Measurements from ENCODE around the gene GALNTL6. TPM values are rescaled to one million over a fixed set of nuclear protein-coding genes. Genes with fewer than 3 reads are reported as not detected.

GALNTL6 gene
- total and polyA plus RNA-seq, 2 experiments from 2014 or later = 0.38 to 0.40 TPM

DNA sequence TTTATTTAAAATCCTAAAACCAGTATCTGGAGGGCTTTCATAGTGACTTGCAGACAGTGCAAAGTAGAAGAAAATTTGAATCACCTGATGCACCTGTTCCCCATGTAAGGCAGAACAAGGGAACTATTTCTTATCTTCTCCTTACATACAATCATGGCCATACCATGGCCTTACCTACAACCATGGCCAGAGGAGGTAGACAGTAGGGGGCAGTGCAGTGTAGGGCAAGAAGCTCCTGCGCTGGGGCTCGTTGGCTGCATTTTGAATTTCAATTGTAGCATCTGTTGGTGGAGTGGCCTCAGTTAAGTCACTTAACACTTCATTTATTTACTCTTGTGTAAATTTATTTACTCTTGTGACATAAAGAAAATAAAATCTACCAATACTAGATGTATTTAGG is 33.0 kb downstream of the GALNTL6 start:
- peaks cover 15% of the 10 kb centered on the region for H3K4me1 ChIP-seq (ENCODE audit: insufficient read depth)
- H3K27me3 ChIP-seq (ENCODE audit: insufficient read depth) = no peaks in the 10 kb centered on the region
- peaks cover 7% of the 10 kb centered on the region for H3K4me1 Mint-ChIP-seq
- H3K4me3 Mint-ChIP-seq = no peak overlapping the region
- peak; percentile 87 for DNase-seq (ENCODE audit: low spot score)
- H3F3A ChIP-seq (replicated peaks; ENCODE audit: low read depth) = no peaks in the 10 kb centered on the region
- no peak overlapping the region for H2AFZ ChIP-seq
- H3K4me3 ChIP-seq = no peak overlapping the region
- TF ChIP-seq EZH2phosphoT487 (IDR thresholded peaks at IDR 0.05; ENCODE audit: unreplicated experiment) = no peak
- TF ChIP-seq, protein P1, sequence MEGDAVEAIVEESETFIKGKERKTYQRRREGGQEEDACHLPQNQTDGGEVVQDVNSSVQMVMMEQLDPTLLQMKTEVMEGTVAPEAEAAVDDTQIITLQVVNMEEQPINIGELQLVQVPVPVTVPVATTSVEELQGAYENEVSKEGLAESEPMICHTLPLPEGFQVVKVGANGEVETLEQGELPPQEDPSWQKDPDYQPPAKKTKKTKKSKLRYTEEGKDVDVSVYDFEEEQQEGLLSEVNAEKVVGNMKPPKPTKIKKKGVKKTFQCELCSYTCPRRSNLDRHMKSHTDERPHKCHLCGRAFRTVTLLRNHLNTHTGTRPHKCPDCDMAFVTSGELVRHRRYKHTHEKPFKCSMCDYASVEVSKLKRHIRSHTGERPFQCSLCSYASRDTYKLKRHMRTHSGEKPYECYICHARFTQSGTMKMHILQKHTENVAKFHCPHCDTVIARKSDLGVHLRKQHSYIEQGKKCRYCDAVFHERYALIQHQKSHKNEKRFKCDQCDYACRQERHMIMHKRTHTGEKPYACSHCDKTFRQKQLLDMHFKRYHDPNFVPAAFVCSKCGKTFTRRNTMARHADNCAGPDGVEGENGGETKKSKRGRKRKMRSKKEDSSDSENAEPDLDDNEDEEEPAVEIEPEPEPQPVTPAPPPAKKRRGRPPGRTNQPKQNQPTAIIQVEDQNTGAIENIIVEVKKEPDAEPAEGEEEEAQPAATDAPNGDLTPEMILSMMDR (conservative IDR thresholded peaks at IDR 0.05; ENCODE audit: low read depth in 2 of 2) = peak; percentile 95 to 99
- H3K9me3 Mint-ChIP-seq = no peaks in the 10 kb centered on the region
- H3K4me2 ChIP-seq = no peak overlapping the region
- no peaks in the 10 kb centered on the region for H3K36me3 ChIP-seq (ENCODE audit: insufficient read depth)
- peaks cover 4% of the 10 kb centered on the region for H3K27me3 Mint-ChIP-seq (ENCODE audit: insufficient read depth, low read depth, poor library complexity)
- no peaks in the 10 kb centered on the region for H4K20me1 ChIP-seq (replicated peaks; ENCODE audit: insufficient read depth)
- H3K9me2 ChIP-seq (ENCODE audit: insufficient read depth) = 0 out of 2 replicates have a peak, but pooled peaks cover 8% of the 10 kb centered on the region
- no peak overlapping the region for H3K27ac ChIP-seq (ENCODE audit: low read depth)
- no peak overlapping the region for H3K27ac Mint-ChIP-seq
- H3K79me2 ChIP-seq (replicated peaks; ENCODE audit: insufficient read depth) = no peaks in the 10 kb centered on the region
- ATAC-seq = peak; percentile 93
- no peaks in the 10 kb centered on the region for H3K36me3 Mint-ChIP-seq (ENCODE audit: low read depth)

DNA sequence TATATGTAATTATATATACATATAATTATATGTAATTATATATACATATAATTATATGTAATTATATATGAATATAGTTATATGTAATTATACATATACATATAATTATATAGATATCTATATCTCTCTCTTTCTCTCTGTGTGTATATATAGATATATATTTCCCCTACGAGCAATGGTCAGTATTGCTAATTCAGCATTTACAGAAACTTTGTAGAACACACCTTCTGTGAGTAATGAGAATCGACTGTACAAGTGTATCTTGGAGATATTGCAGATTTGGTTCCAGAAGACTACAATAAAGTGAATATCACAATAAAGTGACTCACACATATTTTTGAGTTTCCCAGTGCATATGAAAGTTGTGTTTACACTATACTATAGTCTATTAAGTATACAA is 33.7 kb downstream of the GALNTL6 start:
- no peak for ATAC-seq
- DNase-seq (ENCODE audit: low spot score) = no peak
- H3K27ac ChIP-seq (ENCODE audit: low read depth) = no peak overlapping the region
- no peak for TF ChIP-seq ZNF331 (CRISPR knock-in tag; IDR thresholded peaks at IDR 0.05; ENCODE audit: low read depth)
- TF ChIP-seq, protein P2, sequence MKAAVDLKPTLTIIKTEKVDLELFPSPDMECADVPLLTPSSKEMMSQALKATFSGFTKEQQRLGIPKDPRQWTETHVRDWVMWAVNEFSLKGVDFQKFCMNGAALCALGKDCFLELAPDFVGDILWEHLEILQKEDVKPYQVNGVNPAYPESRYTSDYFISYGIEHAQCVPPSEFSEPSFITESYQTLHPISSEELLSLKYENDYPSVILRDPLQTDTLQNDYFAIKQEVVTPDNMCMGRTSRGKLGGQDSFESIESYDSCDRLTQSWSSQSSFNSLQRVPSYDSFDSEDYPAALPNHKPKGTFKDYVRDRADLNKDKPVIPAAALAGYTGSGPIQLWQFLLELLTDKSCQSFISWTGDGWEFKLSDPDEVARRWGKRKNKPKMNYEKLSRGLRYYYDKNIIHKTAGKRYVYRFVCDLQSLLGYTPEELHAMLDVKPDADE (IDR thresholded peaks at IDR 0.05) = no peak
- TF ChIP-seq, protein P3, sequence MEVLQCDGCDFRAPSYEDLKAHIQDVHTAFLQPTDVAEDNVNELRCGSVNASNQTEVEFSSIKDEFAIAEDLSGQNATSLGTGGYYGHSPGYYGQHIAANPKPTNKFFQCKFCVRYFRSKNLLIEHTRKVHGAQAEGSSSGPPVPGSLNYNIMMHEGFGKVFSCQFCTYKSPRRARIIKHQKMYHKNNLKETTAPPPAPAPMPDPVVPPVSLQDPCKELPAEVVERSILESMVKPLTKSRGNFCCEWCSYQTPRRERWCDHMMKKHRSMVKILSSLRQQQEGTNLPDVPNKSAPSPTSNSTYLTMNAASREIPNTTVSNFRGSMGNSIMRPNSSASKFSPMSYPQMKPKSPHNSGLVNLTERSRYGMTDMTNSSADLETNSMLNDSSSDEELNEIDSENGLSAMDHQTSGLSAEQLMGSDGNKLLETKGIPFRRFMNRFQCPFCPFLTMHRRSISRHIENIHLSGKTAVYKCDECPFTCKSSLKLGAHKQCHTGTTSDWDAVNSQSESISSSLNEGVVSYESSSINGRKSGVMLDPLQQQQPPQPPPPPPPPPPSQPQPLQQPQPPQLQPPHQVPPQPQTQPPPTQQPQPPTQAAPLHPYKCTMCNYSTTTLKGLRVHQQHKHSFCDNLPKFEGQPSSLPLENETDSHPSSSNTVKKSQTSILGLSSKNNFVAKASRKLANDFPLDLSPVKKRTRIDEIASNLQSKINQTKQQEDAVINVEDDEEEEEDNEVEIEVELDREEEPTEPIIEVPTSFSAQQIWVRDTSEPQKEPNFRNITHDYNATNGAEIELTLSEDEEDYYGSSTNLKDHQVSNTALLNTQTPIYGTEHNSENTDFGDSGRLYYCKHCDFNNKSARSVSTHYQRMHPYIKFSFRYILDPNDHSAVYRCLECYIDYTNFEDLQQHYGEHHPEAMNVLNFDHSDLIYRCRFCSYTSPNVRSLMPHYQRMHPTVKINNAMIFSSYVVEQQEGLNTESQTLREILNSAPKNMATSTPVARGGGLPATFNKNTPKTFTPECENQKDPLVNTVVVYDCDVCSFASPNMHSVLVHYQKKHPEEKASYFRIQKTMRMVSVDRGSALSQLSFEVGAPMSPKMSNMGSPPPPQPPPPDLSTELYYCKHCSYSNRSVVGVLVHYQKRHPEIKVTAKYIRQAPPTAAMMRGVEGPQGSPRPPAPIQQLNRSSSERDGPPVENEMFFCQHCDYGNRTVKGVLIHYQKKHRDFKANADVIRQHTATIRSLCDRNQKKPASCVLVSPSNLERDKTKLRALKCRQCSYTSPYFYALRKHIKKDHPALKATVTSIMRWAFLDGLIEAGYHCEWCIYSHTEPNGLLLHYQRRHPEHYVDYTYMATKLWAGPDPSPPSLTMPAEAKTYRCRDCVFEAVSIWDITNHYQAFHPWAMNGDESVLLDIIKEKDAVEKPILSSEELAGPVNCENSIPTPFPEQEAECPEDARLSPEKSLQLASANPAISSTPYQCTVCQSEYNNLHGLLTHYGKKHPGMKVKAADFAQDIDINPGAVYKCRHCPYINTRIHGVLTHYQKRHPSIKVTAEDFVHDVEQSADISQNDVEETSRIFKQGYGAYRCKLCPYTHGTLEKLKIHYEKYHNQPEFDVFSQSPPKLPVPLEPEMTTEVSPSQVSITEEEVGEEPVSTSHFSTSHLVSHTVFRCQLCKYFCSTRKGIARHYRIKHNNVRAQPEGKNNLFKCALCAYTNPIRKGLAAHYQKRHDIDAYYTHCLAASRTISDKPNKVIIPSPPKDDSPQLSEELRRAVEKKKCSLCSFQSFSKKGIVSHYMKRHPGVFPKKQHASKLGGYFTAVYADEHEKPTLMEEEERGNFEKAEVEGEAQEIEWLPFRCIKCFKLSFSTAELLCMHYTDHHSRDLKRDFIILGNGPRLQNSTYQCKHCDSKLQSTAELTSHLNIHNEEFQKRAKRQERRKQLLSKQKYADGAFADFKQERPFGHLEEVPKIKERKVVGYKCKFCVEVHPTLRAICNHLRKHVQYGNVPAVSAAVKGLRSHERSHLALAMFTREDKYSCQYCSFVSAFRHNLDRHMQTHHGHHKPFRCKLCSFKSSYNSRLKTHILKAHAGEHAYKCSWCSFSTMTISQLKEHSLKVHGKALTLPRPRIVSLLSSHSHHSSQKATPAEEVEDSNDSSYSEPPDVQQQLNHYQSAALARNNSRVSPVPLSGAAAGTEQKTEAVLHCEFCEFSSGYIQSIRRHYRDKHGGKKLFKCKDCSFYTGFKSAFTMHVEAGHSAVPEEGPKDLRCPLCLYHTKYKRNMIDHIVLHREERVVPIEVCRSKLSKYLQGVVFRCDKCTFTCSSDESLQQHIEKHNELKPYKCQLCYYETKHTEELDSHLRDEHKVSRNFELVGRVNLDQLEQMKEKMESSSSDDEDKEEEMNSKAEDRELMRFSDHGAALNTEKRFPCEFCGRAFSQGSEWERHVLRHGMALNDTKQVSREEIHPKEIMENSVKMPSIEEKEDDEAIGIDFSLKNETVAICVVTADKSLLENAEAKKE (CRISPR knock-in tag; IDR thresholded peaks at IDR 0.05) = no peak
- TF ChIP-seq, protein P1 (conservative IDR thresholded peaks at IDR 0.05; ENCODE audit: low read depth in 2 of 2) = no peak
- TF ChIP-seq POLR2AphosphoS5 (IDR thresholded peaks at IDR 0.05; ENCODE audit: low read depth) = no peak
- TF ChIP-seq EZH2phosphoT487 (IDR thresholded peaks at IDR 0.05; ENCODE audit: unreplicated experiment) = no peak
- TF ChIP-seq JUNB (IDR thresholded peaks at IDR 0.05; ENCODE audit: unreplicated experiment) = no peak
- no peak for TF ChIP-seq NANOG (IDR thresholded peaks at IDR 0.05; ENCODE audit: borderline replicate concordance)
- no peak for TF ChIP-seq CREB1 (CRISPR knock-in tag; IDR thresholded peaks at IDR 0.05; ENCODE audit: low read depth)
- no peak for TF ChIP-seq STAT1 (IDR thresholded peaks at IDR 0.05; ENCODE audit: unreplicated experiment)
- no peak for TF ChIP-seq EZH2 (IDR thresholded peaks at IDR 0.05; ENCODE audit: low read depth, unreplicated experiment)

More for the DNA sequence above, 33.7 kb downstream of the GALNTL6 start:
- Histone ChIP-seq H3K79me2 (replicated peaks; ENCODE audit: insufficient read depth) (no peaks in the 10 kb centered on the region), H3F3A (replicated peaks; ENCODE audit: low read depth) (no peaks in the 10 kb centered on the region), H3K4me2 (no peak overlapping the region), H2AFZ (no peak overlapping the region), H3K27me3 (ENCODE audit: insufficient read depth) (no peaks in the 10 kb centered on the region), H3K4me1 (ENCODE audit: insufficient read depth) (peaks cover 22% of the 10 kb centered on the region), H3K9me2 (ENCODE audit: insufficient read depth) (0 out of 2 replicates have a peak, but pooled peaks cover 8% of the 10 kb centered on the region), H3K4me3 (no peak overlapping the region), H3K36me3 (ENCODE audit: insufficient read depth) (no peaks in the 10 kb centered on the region), H4K20me1 (replicated peaks; ENCODE audit: insufficient read depth) (no peaks in the 10 kb centered on the region)
- Mint-ChIP-seq H3K27ac (no peak overlapping the region), H3K4me1 (peaks cover 7% of the 10 kb centered on the region), H3K4me3 (no peak overlapping the region), H3K27me3 (ENCODE audit: insufficient read depth, low read depth, poor library complexity) (peaks cover 4% of the 10 kb centered on the region), H3K36me3 (ENCODE audit: low read depth) (no peaks in the 10 kb centered on the region), H3K9me3 (no peaks in the 10 kb centered on the region)
